GM19467 (cell line): ENCODE data around the gene SLC2A11.
"Not testable (repeated sequence)": the region's sequence is repeated elsewhere in the genome, so short reads cannot be mapped to it uniquely, and the experiment has no call there.

Experiments used
- ATAC-seq: cut with Tn5 transposase; IDR thresholded peaks from one replicate; pipeline ENCODE4 v1.9.1; 2021; ENCODE audit warnings: mild to moderate bottlenecking, moderate library complexity; ENCODE audit not compliant: unreplicated experiment

The SLC2A11 gene

DNA sequence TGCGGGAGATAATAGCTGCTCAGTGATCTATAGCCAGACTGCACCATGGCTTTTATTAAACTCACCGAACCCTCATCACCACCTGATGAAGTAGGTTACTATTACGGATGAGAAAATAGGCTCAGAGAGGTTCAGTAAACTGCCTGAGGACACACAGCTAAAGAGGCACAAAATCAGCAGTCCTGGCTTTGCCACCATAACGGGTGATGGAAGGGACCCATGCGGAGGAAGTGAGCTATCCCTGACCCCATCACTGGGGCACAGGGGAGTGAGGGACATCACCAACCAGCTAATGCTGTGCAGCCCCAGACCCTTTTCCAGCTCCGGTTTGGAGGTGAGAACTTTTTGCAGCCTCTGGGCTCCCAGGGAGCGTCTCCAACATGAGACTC lies 11.6 kb upstream of the SLC2A11 start:
- ATAC-seq = no peak

DNA sequence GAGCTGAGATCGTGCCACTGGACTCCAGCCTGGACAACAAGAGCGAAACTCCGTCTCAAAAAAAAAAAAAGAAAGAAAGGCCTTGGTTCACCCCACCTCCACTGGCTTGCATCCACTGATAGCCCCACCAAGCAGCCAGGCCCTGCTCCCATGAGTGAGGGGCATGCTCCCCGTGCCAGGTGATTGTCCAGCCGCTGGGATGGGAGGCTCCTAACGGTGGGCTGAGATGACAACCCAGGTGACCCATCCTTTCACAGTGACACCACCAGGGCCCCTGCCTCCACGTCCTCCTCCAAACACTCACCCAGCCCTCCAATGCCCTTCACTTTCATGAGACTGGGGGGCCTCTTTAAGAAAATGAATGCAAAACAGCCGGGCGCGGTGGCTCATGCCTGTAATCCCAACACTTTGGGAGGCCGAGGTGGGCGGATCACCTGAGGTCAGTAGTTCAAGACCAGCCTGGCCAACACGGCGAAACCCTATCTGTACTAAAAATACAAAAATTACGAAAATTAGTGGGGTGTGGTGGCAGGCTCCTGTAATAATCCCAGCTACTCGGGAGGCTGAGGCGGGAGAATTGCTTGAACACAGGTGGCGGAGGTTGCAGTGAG lies 10.3 kb upstream of the SLC2A11 start:
- ATAC-seq = no peak

DNA sequence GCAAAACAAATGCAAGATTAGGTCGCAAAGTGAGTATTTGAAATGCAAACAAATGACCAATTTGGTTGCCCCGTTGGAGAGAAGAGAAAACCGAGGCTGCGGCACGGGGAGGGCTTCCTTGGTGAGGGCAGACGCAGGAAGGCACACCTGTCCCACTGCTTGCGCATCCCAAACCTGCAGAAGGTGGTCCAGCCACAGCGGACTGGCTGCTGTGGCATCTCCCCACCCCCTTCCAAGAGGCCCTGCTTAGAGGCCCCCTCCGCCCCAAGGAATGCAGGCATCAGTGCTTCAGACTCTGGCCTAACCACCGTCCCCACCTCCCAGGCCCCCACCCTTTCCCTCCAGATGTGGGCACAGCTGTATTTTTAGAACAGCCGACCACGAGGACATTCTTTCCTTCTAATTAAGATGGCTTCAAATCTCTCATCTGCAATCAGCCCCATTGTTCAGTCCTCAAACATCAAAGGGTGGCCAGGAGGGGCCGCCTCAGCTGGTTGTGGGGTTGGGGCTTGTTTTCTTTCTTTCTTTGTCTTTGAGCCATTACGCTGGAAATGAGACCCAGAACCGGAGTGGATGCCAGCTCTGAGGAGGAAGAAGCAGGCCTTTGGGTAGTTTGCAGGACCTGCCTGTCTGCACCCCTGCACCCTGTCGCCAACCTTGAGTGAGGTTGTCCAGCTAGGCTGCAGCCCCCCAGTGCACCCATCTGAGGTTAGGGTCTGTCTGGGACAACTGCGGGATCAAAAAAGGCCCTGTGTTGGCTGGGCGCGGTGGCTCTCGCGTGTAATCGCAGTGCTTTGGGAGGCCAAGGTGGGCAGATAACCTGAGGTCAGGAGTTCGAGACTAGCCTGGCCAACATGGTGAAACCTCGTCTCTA lies 9.4 kb upstream of the SLC2A11 start:
- ATAC-seq = no peak

DNA sequence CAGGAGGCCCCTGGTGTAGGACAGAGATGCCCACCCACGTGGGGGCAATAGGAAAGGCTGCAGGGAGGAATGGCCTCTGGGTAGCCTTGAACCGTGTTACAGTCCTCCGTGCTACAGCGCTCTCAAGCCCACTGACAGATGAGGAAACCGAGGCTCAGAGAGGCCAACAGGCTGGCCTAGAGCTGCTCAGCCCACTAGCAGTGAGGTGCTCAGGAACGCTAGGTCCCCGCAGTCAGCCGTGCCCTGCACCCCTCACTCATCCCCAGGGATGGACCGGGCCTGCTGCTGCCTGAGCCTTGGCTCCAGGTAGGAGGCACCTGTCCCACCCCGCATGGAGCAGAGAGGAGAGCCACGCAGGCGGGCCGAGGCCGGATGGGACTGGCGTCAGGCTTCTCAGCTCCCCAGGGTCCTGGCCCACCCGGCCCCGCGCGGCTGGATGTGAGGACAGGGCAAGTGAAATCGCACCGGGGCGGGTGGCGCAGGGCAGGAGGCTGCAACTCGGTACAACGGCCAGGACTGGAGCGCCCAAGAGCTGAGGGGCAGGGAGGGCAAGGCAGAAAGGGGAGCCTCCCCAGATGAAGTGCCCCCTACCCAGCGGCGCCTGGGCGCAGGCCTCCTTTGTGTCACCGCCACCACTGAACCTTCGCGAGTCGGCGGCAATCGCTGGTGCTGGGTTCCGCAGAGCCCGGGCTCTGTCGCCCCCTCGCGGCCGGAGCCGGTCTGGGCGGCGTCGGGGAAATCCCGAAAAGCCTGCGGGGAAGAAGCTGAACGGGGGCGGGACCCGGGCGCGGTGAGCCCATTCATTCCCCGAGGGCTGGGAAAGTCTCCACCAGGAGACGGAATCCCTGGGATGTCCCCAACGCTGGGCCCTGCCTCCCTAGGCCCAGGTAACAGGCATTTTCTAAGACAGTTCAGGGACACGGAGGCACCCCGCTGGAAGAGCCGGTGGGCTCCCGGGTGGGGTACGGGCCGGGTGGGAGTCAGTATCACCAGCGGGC lies 8.4 kb upstream of the SLC2A11 start:
- no peak for ATAC-seq

DNA sequence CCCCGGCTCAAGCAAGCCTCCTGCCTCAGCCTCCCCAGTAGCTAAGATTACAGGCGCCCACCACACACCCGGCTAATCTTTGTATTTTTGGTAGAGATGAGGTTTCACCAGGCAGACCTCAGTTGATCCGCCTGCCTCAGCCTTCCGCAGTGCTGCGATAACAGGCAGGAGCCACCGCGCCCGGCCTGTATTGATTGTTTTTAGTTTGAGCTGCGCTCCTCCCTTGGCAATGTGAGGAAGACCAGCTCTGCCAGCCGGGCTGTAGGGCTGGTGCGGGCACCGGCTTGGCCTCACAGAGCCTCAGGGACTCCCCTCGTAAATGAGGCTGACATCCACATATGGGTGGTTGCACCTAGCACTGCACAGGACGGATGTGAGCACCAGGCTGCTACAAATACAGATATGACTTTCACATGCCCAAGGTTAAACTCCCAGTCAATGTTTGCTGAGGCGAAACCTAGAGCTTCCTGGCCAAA lies 7.5 kb upstream of the SLC2A11 start:
- peak; percentile 54 for ATAC-seq

- peak; percentile 36 for ATAC-seq
Observed at GRCh38 chr22:23856721-23857605, 712 bp upstream of the SLC2A11 start.

DNA sequence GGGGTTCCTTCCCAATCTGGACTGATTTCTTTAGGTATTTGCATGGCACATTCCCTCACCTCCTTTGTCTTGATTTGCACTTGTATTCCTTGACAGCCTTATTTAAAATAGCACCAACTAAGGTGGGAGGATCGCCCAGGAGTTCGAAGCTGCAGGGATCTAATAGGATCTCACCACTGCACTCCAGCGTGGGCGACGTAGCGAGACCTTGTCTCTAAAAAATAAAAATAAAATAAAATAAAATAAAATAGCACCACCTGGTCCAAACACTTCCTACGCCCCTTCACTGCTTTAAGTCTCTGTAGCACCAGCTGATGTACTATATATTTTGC lies 775 bp downstream of the SLC2A11 start:
- no peak for ATAC-seq

- ATAC-seq = no peak
Observed at GRCh38 chr22:23859201-23859600, 1.5 kb downstream of the SLC2A11 start.

DNA sequence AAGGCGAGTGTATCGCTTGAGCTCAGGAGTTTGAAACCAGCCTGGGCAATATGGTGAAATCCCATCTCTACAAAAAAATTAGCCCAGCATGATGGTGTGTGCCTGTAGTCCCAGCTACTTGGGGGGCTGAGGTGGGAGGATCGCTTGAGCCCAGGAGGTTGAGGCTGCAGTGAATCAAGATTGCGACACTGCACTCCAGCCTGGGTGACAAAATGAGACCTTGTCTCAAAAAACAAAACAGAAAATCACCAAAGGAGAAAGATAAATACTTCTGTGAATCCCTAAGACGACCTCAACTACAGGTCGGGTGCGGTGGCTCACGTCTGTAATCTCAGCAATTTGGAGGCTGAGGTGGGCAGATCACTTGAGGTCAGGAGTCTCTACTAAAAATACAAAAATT lies 2.5 kb downstream of the SLC2A11 start:
- ATAC-seq = not testable (repeated sequence)

DNA sequence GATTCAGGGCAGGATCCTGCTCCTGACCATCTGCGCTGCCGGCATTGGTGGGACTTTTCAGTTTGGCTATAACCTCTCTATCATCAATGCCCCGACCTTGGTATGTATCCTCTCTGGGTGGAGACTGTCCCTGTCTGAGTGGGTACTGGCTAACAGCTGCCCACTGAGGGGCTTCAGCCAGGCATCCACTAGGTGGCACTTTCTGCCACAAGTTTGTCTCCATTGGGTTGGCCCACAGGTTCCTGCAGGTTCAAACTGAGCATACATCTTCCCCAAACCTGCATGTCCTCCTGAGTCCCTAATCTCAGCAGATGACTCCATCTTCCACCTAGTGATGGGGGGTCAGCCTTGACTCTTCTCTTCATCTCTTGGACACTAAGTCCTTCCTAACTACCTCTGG lies 4.4 kb downstream of the SLC2A11 start:
- no peak for ATAC-seq

GRCh38 chr22:23864499-23865154 lies 7.0 kb downstream of the SLC2A11 start:
- ATAC-seq = not testable (repeated sequence)

- no peak for ATAC-seq
Observed at GRCh38 chr22:23868580-23868979, 10.9 kb downstream of the SLC2A11 start.

GRCh38 chr22:23874871-23875270 lies 17.2 kb downstream of the SLC2A11 start:
- ATAC-seq = no peak

DNA sequence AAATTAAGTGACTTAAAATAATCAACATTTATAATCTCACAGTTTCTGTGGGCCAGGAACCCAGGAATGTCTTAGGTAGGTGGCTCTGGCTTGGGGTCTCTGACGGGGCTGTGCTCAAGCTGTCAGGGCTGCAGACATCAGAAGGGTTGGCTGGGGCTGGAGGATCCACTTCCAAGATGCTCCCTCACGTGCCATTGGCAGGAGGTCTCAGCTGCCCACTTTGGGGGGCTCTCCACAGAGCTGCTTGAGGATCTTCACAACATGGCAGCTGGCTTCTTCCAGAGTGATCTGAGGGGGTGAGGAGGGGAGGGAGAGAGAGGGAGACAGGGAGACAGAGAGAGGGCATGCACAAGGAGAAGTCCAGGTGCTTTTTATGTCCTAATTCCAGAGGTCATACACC lies 18.1 kb downstream of the SLC2A11 start:
- ATAC-seq = no peak

- no peak for ATAC-seq
Observed at GRCh38 chr22:23877566-23877965, 19.9 kb downstream of the SLC2A11 start.

- ATAC-seq = no peak
Observed at GRCh38 chr22:23878219-23878618, 20.5 kb downstream of the SLC2A11 start.

GRCh38 chr22:23882370-23882769 lies 24.7 kb downstream of the SLC2A11 start:
- ATAC-seq = no peak

DNA sequence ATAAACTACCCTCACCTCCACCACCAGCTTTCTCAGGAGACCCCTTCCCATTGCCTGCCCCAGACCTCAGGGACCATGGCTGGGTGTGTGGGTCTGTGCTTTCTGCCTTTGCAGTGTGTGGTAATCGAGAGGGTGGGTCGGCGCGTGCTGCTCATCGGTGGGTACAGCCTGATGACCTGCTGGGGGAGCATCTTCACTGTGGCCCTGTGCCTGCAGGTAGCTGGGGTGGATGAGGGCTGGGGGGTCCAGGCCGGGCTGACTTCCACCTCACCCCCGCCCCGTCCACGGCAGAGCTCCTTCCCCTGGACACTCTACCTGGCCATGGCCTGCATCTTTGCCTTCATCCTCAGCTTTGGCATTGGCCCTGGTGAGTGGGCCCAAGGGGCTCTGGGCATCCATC lies 26.0 kb downstream of the SLC2A11 start:
- no peak for ATAC-seq

GRCh38 chr22:23884140-23884539 lies 26.5 kb downstream of the SLC2A11 start:
- ATAC-seq = no peak
